ENCODE measurements around the gene ALOX5. TPM values are rescaled to one million over a fixed set of nuclear protein-coding genes. Genes with fewer than 3 reads are reported as not detected.
"Not testable (repeated sequence)": the region's sequence is repeated elsewhere in the genome, so short reads cannot be mapped to it uniquely, and the experiment has no call there.

The ALOX5 gene
- total RNA-seq, 2 donors from 2014 or later, result 21.2 to 35.0 TPM

DNA sequence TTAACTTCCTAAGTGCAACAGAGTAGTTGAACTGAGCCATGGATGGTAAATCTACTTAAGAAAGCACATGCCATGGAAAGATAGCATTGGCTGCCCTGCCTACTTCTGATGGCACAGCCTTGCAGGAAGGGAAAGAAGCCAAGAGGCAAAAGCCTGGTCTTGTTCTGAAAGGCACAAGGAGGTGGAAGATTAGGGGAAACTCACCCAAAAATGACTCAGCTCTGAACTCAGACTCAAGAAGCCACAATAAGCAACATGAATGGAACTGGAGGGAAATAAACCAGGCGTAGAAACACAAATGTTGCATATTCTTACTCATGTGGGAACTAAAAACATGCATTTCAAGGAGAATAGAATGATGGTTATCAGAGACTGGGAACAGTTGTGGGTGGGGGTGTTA, 20.8 kb upstream of the ALOX5 start:
- TF ChIP-seq, protein P1, sequence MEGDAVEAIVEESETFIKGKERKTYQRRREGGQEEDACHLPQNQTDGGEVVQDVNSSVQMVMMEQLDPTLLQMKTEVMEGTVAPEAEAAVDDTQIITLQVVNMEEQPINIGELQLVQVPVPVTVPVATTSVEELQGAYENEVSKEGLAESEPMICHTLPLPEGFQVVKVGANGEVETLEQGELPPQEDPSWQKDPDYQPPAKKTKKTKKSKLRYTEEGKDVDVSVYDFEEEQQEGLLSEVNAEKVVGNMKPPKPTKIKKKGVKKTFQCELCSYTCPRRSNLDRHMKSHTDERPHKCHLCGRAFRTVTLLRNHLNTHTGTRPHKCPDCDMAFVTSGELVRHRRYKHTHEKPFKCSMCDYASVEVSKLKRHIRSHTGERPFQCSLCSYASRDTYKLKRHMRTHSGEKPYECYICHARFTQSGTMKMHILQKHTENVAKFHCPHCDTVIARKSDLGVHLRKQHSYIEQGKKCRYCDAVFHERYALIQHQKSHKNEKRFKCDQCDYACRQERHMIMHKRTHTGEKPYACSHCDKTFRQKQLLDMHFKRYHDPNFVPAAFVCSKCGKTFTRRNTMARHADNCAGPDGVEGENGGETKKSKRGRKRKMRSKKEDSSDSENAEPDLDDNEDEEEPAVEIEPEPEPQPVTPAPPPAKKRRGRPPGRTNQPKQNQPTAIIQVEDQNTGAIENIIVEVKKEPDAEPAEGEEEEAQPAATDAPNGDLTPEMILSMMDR (IDR thresholded peaks at IDR 0.05), result no peak
- TF ChIP-seq POLR2A (IDR thresholded peaks at IDR 0.05) (no peak), POLR2AphosphoS5 (IDR thresholded peaks at IDR 0.05) (no peak)
- peaks cover 2% of the 10 kb centered on the region for H3K4me1 ChIP-seq (replicated peaks)
- WGBS, result 64% methylated on average over 1 of the region's 1 CpG
- no peak overlapping the region for H3K4me3 ChIP-seq
- no peaks in the 10 kb centered on the region for H3K9me3 ChIP-seq
- DNase-seq (ENCODE audit: low spot score), result no peak
- no peaks in the 10 kb centered on the region for H3K36me3 ChIP-seq
- intact Hi-C loops (cut with DNase I), result no loop called here
- H3K27me3 ChIP-seq (replicated peaks; ENCODE audit: insufficient read depth), result no peaks in the 10 kb centered on the region
- H3K27ac ChIP-seq, result no peak overlapping the region

DNA sequence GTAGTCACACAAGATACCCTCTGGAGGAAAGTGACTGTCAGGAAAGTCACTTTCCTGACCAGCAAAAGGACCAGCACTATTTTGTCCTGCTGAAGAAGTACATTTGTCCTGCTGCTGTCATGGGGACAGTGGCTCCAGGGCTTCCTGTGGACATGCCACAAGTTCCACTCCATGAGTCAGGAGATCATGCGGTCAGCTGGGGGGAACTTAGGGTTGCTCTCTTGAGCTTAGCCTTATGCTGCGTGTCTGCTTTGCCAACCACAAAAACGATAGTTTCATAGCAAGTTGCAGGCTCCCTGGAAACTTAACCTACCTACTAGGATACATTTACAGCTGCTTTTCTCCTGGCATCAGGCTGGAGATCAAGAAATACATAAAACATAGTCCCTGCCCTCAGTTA, 19.8 kb upstream of the ALOX5 start:
- Histone ChIP-seq H3K27ac (no peak overlapping the region), H3K9me3 (no peaks in the 10 kb centered on the region), H3K27me3 (replicated peaks; ENCODE audit: insufficient read depth) (no peaks in the 10 kb centered on the region), H3K36me3 (no peaks in the 10 kb centered on the region), H3K4me1 (replicated peaks) (peaks cover 2% of the 10 kb centered on the region), H3K4me3 (no peak overlapping the region)
- no peak for TF ChIP-seq POLR2AphosphoS5 (IDR thresholded peaks at IDR 0.05)
- TF ChIP-seq, protein P1 (IDR thresholded peaks at IDR 0.05), result no peak
- intact Hi-C loops (cut with DNase I), result no loop called here
- DNase-seq (ENCODE audit: low spot score), result no peak
- 82% methylated on average over 3 of the region's 3 CpGs for WGBS

DNA sequence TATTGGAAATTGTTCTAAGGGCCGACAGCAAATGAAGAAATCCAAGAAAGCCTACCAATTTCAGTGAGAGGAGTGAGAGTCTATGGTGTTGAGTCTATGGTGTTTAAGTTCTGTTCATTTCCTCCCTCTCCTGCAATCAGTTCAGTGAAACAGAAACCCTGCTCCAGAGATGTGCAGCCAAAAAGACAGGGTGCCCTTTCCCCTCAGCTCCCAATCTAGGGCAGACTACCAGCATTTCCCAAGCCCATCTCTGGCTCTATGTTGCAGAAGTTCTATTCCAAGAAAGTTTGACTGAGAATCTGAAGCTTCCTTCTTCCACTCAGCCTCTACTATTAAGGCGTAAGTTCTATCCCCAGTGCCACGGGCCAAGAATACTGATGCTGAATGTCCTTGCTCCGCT, 18.5 kb upstream of the ALOX5 start:
- WGBS, result 88% methylated on average over 4 of the region's 4 CpGs
- H3K27ac ChIP-seq, result no peak overlapping the region
- TF ChIP-seq POLR2A (IDR thresholded peaks at IDR 0.05) (no peak), POLR2AphosphoS5 (IDR thresholded peaks at IDR 0.05) (no peak)
- TF ChIP-seq, protein P1 (IDR thresholded peaks at IDR 0.05), result no peak
- H3K27me3 ChIP-seq (replicated peaks; ENCODE audit: insufficient read depth), result no peaks in the 10 kb centered on the region
- no peaks in the 10 kb centered on the region for H3K9me3 ChIP-seq
- DNase-seq (ENCODE audit: low spot score), result no peak
- H3K4me3 ChIP-seq, result no peak overlapping the region
- H3K4me1 ChIP-seq (replicated peaks), result peaks cover 2% of the 10 kb centered on the region
- no peaks in the 10 kb centered on the region for H3K36me3 ChIP-seq
- intact Hi-C loops (cut with DNase I), result no loop called here

DNA sequence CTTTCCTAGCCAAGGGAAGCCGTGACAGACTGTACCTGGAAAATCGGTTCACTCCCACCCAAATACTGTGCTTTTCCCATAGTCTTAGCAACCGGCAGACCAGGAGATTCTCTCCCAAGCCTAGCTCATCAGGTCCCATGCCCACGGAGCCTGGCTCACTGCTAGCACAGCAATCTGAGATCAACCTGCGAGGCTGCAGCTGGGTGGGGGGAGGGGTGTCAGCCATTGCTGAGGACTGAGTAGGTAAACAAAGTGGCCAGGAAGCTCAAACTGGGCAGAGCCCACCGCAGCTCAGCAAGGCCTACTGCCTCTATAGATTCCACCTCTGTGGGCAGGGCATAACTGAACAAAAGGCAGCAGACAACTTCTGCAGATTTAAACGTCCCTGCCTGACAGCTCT, 15.1 kb upstream of the ALOX5 start:
- H3K36me3 ChIP-seq; H3K4me1 ChIP-seq (replicated peaks); H3K27me3 ChIP-seq (replicated peaks; ENCODE audit: insufficient read depth); H3K9me3 ChIP-seq; DNase-seq (ENCODE audit: low spot score); H3K27ac ChIP-seq; H3K4me3 ChIP-seq; intact Hi-C loops (cut with DNase I): not testable (repeated sequence)
- WGBS, result 63% methylated on average over 7 of the region's 7 CpGs

DNA sequence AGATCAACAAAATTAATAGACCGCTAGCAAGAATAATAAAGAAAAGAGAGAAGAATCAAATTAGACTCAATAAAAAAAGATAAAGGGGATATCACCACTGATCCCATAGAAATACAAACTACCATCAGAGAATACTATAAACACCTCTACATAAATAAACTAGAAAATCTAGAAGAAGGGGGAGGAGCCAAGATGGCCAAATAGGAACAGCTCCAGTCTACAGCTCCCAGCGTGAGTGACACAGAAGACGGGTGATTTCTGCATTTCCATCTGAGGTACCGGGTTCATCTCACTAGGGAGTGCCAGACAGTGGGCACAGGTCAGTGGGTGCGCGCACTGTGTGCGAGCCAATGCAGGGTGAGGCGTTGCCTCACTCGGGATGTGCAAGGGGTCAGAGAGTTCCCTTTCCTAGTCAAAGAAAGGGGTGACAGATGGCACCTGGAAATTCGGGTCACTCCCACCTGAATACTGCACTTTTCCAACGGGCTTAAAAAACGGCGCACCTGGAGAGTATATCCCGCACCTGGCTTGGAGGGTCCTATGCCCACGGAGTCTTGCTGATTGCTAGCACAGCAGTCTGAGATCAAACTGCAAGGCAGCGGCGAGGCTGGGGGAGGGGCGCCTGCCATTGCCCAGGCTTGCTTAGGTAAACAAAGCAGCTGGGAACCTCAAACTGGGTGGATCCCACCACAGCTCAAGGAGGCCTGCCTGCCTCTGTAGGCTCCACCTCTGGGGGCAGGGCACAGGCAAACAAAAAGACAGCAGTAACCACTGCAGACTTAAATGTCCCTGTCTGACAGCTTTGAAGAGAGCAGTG, 11.8 kb upstream of the ALOX5 start:
- H3K9me3 ChIP-seq; H3K27me3 ChIP-seq (replicated peaks; ENCODE audit: insufficient read depth); H3K4me1 ChIP-seq (replicated peaks); H3K4me3 ChIP-seq; intact Hi-C loops (cut with DNase I); H3K36me3 ChIP-seq; H3K27ac ChIP-seq: not testable (repeated sequence)
- WGBS, result 63% methylated on average over 17 of the region's 18 CpGs
- DNase-seq (ENCODE audit: low spot score), result peak; percentile 34

DNA sequence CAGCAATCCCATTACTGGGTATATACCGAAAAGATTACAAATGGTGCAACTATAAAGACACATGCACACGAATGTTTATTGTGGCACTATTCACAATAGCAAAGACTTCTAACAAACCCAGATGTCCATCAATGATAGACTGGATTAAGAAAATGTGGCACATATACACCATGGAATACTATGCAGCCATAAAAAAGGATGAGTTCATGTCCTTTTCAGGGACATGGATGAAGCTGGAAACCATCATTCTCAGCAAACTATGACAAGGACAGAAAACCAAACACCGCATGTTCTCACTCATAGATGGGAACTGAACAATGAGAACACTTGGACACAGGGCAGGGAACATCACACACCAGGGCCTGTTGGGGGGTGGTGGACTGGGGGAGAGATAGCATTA, 6.4 kb upstream of the ALOX5 start:
- H3K36me3 ChIP-seq; H3K27me3 ChIP-seq (replicated peaks; ENCODE audit: insufficient read depth); H3K27ac ChIP-seq; DNase-seq (ENCODE audit: low spot score); intact Hi-C loops (cut with DNase I); H3K9me3 ChIP-seq; H3K4me3 ChIP-seq; H3K4me1 ChIP-seq (replicated peaks): not testable (repeated sequence)
- 92% methylated on average over 3 of the region's 3 CpGs for WGBS
